Nephron (organoid): ENCODE results near the gene DENND1A.

Experiments
- H3K27ac Mint-ChIP-seq, 3 experiments: 2 replicates each; pipeline ENCODE4 v1.8.0; 2020; ENCODE audit warnings: mixed read lengths in 3 of 3, mild to moderate bottlenecking in 2 of 3, moderate library complexity in 1 of 3
- H3K27me3 Mint-ChIP-seq: 2 replicates; pipeline ENCODE4 v1.8.0; 2021; ENCODE audit warnings: low read depth, mild to moderate bottlenecking, moderate library complexity, mixed read lengths
- H3K36me3 Mint-ChIP-seq: 2 replicates; pipeline ENCODE4 v1.8.0; 2020; ENCODE audit warnings: low read depth, mixed read lengths
- H3K4me1 Mint-ChIP-seq: 2 replicates; pipeline ENCODE4 v1.8.0; 2020; ENCODE audit warnings: mixed read lengths
- H3K4me3 Mint-ChIP-seq, 3 experiments: 2 replicates each; pipeline ENCODE4 v1.8.0; 2020; ENCODE audit warnings: mild to moderate bottlenecking in 3 of 3, mixed read lengths in 3 of 3, moderate library complexity in 2 of 3
- H3K9me3 Mint-ChIP-seq: 2 replicates; pipeline ENCODE4 v1.8.0; 2020; ENCODE audit warnings: mixed read lengths
- TF ChIP-seq, protein P1 (sequence below), 3 experiments: fragments of 200-600 bp; sonication (generic); IDR thresholded peaks; one replicate each; pipeline ENCODE4 v1.5.0; 2021; ENCODE audit warnings: antibody characterized with exemption in 3 of 3; ENCODE audit not compliant: unreplicated experiment in 3 of 3

The DENND1A gene

DNA sequence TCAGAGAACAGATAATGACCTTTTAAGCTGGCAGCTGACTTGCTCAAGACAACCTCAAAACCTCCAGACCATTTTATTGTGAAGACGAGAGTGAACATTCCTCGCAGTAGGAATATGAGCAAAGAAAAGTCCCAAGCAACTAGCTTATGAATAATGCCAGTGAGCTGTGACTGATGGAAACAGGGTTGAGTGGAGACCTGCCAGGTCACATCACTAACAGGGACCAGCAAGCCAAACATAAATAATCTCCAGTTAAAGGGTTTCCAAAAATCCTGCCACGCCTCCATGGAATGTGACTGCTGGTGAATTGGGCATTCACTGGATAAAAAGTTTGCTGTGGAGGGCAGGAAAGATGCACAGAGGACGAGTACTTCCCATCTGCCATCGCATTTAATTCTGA, 388.5 kb downstream of the DENND1A start:
- TF ChIP-seq, protein P1, sequence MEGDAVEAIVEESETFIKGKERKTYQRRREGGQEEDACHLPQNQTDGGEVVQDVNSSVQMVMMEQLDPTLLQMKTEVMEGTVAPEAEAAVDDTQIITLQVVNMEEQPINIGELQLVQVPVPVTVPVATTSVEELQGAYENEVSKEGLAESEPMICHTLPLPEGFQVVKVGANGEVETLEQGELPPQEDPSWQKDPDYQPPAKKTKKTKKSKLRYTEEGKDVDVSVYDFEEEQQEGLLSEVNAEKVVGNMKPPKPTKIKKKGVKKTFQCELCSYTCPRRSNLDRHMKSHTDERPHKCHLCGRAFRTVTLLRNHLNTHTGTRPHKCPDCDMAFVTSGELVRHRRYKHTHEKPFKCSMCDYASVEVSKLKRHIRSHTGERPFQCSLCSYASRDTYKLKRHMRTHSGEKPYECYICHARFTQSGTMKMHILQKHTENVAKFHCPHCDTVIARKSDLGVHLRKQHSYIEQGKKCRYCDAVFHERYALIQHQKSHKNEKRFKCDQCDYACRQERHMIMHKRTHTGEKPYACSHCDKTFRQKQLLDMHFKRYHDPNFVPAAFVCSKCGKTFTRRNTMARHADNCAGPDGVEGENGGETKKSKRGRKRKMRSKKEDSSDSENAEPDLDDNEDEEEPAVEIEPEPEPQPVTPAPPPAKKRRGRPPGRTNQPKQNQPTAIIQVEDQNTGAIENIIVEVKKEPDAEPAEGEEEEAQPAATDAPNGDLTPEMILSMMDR (IDR thresholded peaks at IDR 0.05; ENCODE audit: unreplicated experiment in 3 of 3): no peak
- H3K36me3 Mint-ChIP-seq: peaks cover 2% of the 10 kb centered on the region
- no peak overlapping the region for H3K27ac Mint-ChIP-seq
- peaks cover 2% of the 10 kb centered on the region for H3K9me3 Mint-ChIP-seq
- no peak overlapping the region for H3K4me3 Mint-ChIP-seq
- H3K4me1 Mint-ChIP-seq: peaks cover 13% of the 10 kb centered on the region
- no peaks in the 10 kb centered on the region for H3K27me3 Mint-ChIP-seq

DNA sequence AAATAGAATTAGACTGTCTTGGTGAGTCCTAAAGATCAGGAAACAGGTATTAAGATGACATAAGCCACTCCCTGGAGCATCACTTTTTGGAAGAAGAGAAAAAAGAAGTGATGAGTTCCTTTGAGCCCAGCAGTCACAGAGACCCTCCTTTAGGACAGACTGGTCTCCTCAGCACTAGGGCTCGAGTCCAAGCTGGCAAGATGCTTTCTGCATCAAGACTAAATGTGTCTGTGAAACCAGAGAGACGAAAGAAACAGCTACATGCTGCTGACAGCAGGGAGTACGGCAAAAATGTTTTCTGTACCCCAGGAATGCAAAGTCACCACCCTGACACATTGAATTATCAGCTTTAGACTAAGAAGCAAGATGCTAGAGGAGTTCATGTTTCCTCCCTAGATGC, 389.5 kb downstream of the DENND1A start:
- H3K4me3 Mint-ChIP-seq: no peak overlapping the region
- no peaks in the 10 kb centered on the region for H3K27me3 Mint-ChIP-seq
- TF ChIP-seq, protein P1 (IDR thresholded peaks at IDR 0.05; ENCODE audit: unreplicated experiment in 3 of 3): no peak
- peaks cover 3% of the 10 kb centered on the region for H3K36me3 Mint-ChIP-seq
- no peak overlapping the region for H3K27ac Mint-ChIP-seq
- peaks cover 3% of the 10 kb centered on the region for H3K9me3 Mint-ChIP-seq
- H3K4me1 Mint-ChIP-seq: peaks cover 13% of the 10 kb centered on the region

GRCh38 chr9:123537809-123538208, 392.1 kb downstream of the DENND1A start:
- H3K4me1 Mint-ChIP-seq: peaks cover 11% of the 10 kb centered on the region
- H3K27ac Mint-ChIP-seq: no peak overlapping the region
- no peak overlapping the region for H3K4me3 Mint-ChIP-seq
- no peaks in the 10 kb centered on the region for H3K27me3 Mint-ChIP-seq
- peaks cover 3% of the 10 kb centered on the region for H3K9me3 Mint-ChIP-seq
- H3K36me3 Mint-ChIP-seq: peaks cover 9% of the 10 kb centered on the region
- TF ChIP-seq, protein P1 (IDR thresholded peaks at IDR 0.05; ENCODE audit: unreplicated experiment in 3 of 3): no peak

DNA sequence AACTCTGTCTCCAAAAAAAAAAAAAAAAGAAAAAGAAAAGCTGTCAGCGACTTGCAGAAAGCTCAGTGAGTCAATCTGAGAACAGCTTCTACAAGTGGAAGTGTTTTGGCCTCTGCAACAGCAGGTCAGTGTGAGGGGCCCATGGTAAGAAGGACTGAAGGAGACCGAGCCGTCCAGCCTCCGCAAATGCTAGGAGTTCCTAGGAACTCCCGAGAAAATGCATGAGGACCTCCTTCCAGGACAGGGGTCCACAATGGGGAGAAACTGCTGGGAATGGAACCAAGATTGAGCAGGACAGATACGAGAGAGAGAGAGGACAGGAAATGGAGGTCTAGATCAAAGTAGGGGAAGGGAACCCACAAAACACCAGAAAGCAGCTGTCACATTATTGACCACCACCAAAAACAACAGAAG, 393.5 kb downstream of the DENND1A start:
- TF ChIP-seq, protein P1 (IDR thresholded peaks at IDR 0.05; ENCODE audit: unreplicated experiment in 3 of 3): no peak
- peaks cover 10% of the 10 kb centered on the region for H3K36me3 Mint-ChIP-seq

DNA sequence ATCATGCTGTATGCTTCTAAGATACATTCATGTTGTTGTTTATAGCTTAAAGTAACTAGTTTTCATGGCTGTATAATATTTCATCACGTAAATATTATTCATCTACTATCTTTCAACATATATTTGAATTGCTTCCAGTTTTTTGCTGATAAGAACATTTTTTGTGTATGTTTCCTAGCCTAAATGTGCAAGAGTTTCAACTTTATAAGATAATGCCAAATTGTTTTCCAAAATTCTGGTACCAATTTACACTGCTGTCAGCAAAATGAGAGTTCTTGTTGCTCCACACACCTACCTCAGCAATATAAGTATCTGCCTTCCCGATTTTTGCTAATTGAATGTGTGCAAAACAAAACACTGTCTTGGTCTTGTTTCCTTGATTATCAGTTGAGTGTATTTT, 395.6 kb downstream of the DENND1A start:
- H3K4me1 Mint-ChIP-seq: no peaks in the 10 kb centered on the region
- H3K27ac Mint-ChIP-seq: no peak overlapping the region
- peaks cover 22% of the 10 kb centered on the region for H3K36me3 Mint-ChIP-seq
- no peaks in the 10 kb centered on the region for H3K27me3 Mint-ChIP-seq
- TF ChIP-seq, protein P1 (IDR thresholded peaks at IDR 0.05; ENCODE audit: unreplicated experiment in 3 of 3): no peak
- peaks cover 15% of the 10 kb centered on the region for H3K9me3 Mint-ChIP-seq
- no peak overlapping the region for H3K4me3 Mint-ChIP-seq

More for the DNA sequence above, 393.5 kb downstream of the DENND1A start:
- no peak overlapping the region for H3K4me3 Mint-ChIP-seq
- peaks cover 6% of the 10 kb centered on the region for H3K4me1 Mint-ChIP-seq
- H3K27me3 Mint-ChIP-seq: no peaks in the 10 kb centered on the region
- peaks cover 4% of the 10 kb centered on the region for H3K9me3 Mint-ChIP-seq
- no peak overlapping the region for H3K27ac Mint-ChIP-seq

GRCh38 chr9:123530244-123530643, 399.7 kb downstream of the DENND1A start:
- Mint-ChIP-seq H3K36me3 (peaks cover 19% of the 10 kb centered on the region), H3K4me3 (no peak overlapping the region), H3K4me1 (peaks cover 5% of the 10 kb centered on the region), H3K27me3 (no peaks in the 10 kb centered on the region), H3K9me3 (peaks cover 13% of the 10 kb centered on the region), H3K27ac (no peak overlapping the region)
- TF ChIP-seq, protein P1 (IDR thresholded peaks at IDR 0.05; ENCODE audit: unreplicated experiment in 3 of 3): no peak
